DOHH2 (cell line): ENCODE results near the gene ACER1.

Experiments used
- EZH2phosphoT487 ChIP-seq: fragments of 200-600 bp; sonication (generic); IDR thresholded peaks from 2 replicates; pipeline ENCODE4 v1.6.1; 2017; ENCODE audit warnings: borderline replicate concordance, mild to moderate bottlenecking, antibody characterized with exemption, low read length, moderate library complexity, mixed read lengths
- TF ChIP-seq, protein P1 (sequence below): fragments of 200-600 bp; sonication (generic); IDR thresholded peaks from one replicate; pipeline ENCODE4 v1.5.1; 2014; ENCODE audit warnings: antibody characterized with exemption, mild to moderate bottlenecking, low read depth, low read length; ENCODE audit not compliant: poor library complexity, severe bottlenecking

DNA sequence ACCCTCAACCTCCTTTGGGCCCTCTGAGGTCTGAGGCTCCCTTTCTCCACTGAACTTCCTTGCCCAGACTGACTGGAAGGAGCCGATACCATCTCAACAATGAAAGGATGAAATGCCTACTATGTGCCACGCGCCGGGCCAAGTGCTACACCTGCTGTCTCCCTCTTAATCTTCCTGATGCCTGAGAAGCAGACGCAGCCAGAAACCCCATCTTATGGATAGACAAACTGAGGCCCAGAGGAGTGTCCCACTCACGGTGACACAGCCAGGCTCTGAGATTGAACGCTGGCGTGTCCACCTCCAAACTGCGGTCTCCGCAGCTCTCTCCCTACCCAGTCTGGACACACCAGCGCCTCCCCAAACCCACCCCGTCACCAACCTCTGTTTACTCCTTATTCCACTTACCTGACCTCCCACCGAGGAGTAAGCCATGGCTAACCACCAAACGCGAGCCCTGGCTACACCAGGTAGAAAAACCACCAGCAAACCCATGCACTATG, 74.5 kb downstream of the ACER1 start:
- TF ChIP-seq, protein P1, sequence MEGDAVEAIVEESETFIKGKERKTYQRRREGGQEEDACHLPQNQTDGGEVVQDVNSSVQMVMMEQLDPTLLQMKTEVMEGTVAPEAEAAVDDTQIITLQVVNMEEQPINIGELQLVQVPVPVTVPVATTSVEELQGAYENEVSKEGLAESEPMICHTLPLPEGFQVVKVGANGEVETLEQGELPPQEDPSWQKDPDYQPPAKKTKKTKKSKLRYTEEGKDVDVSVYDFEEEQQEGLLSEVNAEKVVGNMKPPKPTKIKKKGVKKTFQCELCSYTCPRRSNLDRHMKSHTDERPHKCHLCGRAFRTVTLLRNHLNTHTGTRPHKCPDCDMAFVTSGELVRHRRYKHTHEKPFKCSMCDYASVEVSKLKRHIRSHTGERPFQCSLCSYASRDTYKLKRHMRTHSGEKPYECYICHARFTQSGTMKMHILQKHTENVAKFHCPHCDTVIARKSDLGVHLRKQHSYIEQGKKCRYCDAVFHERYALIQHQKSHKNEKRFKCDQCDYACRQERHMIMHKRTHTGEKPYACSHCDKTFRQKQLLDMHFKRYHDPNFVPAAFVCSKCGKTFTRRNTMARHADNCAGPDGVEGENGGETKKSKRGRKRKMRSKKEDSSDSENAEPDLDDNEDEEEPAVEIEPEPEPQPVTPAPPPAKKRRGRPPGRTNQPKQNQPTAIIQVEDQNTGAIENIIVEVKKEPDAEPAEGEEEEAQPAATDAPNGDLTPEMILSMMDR, result no peak
- TF ChIP-seq EZH2phosphoT487, result no peak
